Stimulated activated naive CD8-positive, alpha-beta T cell treated with anti-CD3 and anti-CD28 coated beads, Interleukin-15, Interleukin-2, amounts not matched to agents 100 U/mL and 50 U/mL, for 24 hours (primary cell): ENCODE measurements around the gene C10orf90.

Experiments used
- ATAC-seq: fragments of 150-1000 bp; cut with Tn5 transposase; one replicate; pipeline ENCODE4 v1.10.0; 2021
- DNase-seq: peaks from one replicate; pipeline ENCODE4 v3.0.0; 2021

C10orf90 gene

GRCh38 chr10:126425032-126425431, 245.5 kb downstream of the C10orf90 start:
- DNase-seq = no peak
- no peak for ATAC-seq

- no peak for ATAC-seq
- DNase-seq = no peak
Observed at GRCh38 chr10:126423732-126424491, 246.6 kb downstream of the C10orf90 start.

- ATAC-seq = no peak
- no peak for DNase-seq
Observed at GRCh38 chr10:126422567-126422966, 247.9 kb downstream of the C10orf90 start.

GRCh38 chr10:126421756-126422256, 248.7 kb downstream of the C10orf90 start:
- DNase-seq = no peak
- ATAC-seq = no peak

- ATAC-seq = no peak
Observed at GRCh38 chr10:126420567-126421300, 249.8 kb downstream of the C10orf90 start.

GRCh38 chr10:126417220-126417825, 253.2 kb downstream of the C10orf90 start:
- ATAC-seq = no peak
- DNase-seq = no peak

More at GRCh38 chr10:126420567-126421300, 249.8 kb downstream of the C10orf90 start:
- DNase-seq = no peak

GRCh38 chr10:126409821-126410220, 260.7 kb downstream of the C10orf90 start:
- DNase-seq = no peak
- ATAC-seq = no peak

GRCh38 chr10:126408953-126409641, 261.4 kb downstream of the C10orf90 start:
- no peak for ATAC-seq
- DNase-seq = no peak

GRCh38 chr10:126407831-126408230, 262.7 kb downstream of the C10orf90 start:
- DNase-seq = no peak
- ATAC-seq = no peak

GRCh38 chr10:126405239-126405775, 265.2 kb downstream of the C10orf90 start:
- ATAC-seq (no peak), DNase-seq (no peak)

GRCh38 chr10:126402721-126403695, 267.5 kb downstream of the C10orf90 start:
- no peak for DNase-seq
- ATAC-seq = no peak

GRCh38 chr10:126400641-126401040, 269.9 kb downstream of the C10orf90 start:
- ATAC-seq = no peak
- DNase-seq = no peak

- DNase-seq = no peak
- ATAC-seq = no peak
Observed at GRCh38 chr10:126398924-126399323, 271.6 kb downstream of the C10orf90 start.

- DNase-seq (no peak), ATAC-seq (no peak)
Observed at GRCh38 chr10:126398383-126398743, 272.1 kb downstream of the C10orf90 start.

- ATAC-seq (no peak), DNase-seq (no peak)
Observed at GRCh38 chr10:126397640-126398382, 272.7 kb downstream of the C10orf90 start.

GRCh38 chr10:126397156-126397555, 273.3 kb downstream of the C10orf90 start:
- no peak for ATAC-seq
- DNase-seq = no peak

GRCh38 chr10:126394948-126395347, 275.5 kb downstream of the C10orf90 start:
- no peak for ATAC-seq

GRCh38 chr10:126393076-126393475, 277.4 kb downstream of the C10orf90 start:
- no peak for DNase-seq
- no peak for ATAC-seq

More at GRCh38 chr10:126394948-126395347, 275.5 kb downstream of the C10orf90 start:
- DNase-seq = no peak

GRCh38 chr10:126392469-126392868, 278.0 kb downstream of the C10orf90 start:
- DNase-seq = no peak
- ATAC-seq = no peak

GRCh38 chr10:126392068-126392467, 278.4 kb downstream of the C10orf90 start:
- no peak for ATAC-seq
- no peak for DNase-seq
